Vagina (tissue), 2 donors: Measurements from ENCODE around the gene CDH19. TPM values are rescaled to one million over a fixed set of nuclear protein-coding genes. Genes with fewer than 3 reads are reported as not detected.

Experiments used
- DNase-seq, 2 donors: peaks; one replicate each; pipeline ENCODE4 v3.0.0-alpha.2; 2017; ENCODE audit errors: extremely low spot score in 2 of 2
- H3K27ac ChIP-seq: fragments of 200-600 bp; sonication (generic); one replicate; pipeline ENCODE4 v1.5.1; 2019
- H3K27me3 ChIP-seq: fragments of 200-600 bp; sonication (generic); one replicate; pipeline ENCODE4 v1.5.1; 2019
- H3K36me3 ChIP-seq, 2 donors: fragments of 200-600 bp; sonication (generic); one replicate each; pipeline ENCODE4 v1.5.1; 2017 to 2019
- H3K4me1 ChIP-seq: fragments of 200-600 bp; sonication (generic); one replicate; pipeline ENCODE4 v1.5.1; 2019
- H3K4me3 ChIP-seq, 2 donors: fragments of 200-600 bp; sonication (generic); 1 replicate in 1 of 2; 2 replicates in 1 of 2; pipeline ENCODE4 v1.5.1; 2016 to 2019
- H3K9me3 ChIP-seq: fragments of 200-600 bp; sonication (generic); one replicate; pipeline ENCODE4 v1.5.1; 2019
- POLR2A ChIP-seq, 2 donors: fragments of 450-650 bp; IDR thresholded peaks; one replicate each; pipeline ENCODE4 v1.6.1; 2017; ENCODE audit warnings: antibody characterized with exemption in 2 of 2, mild to moderate bottlenecking in 2 of 2, moderate library complexity in 2 of 2
- POLR2AphosphoS5 ChIP-seq, 2 donors: sonication (generic); formaldehyde crosslinking; IDR thresholded peaks; one replicate each; pipeline ENCODE4 v1.9.0; 2017; ENCODE audit warnings: antibody characterized with exemption in 2 of 2, mild to moderate bottlenecking in 2 of 2, low read depth in 1 of 2; ENCODE audit not compliant: insufficient read depth in 1 of 2
- intact Hi-C: fragments of 100-400 bp; cut with DNase I; formaldehyde crosslinking; loops from one replicate; pipeline ENCODE4 v1.15.1; 2023
- total RNA-seq: library from RNA; depleted of rRNA; stranded (reverse); fragments of >200 nt; gene quantifications from one replicate; pipeline ENCODE4 v1.2.3, GENCODE V29; 2016
- TF ChIP-seq, protein P1 (sequence below), 3 experiments: fragments of 450-650 bp in 2 of 3; fragments of 200-600 bp in 1 of 3; sonication (generic) in 1 of 3; IDR thresholded peaks; one replicate each; pipeline ENCODE4 v1.5.1; 2017 to 2019; ENCODE audit warnings: antibody characterized with exemption in 3 of 3, mild to moderate bottlenecking in 2 of 3, moderate library complexity in 2 of 3

The CDH19 gene
- total RNA-seq, 1 donor from 2014 or later: 18.2 TPM

DNA sequence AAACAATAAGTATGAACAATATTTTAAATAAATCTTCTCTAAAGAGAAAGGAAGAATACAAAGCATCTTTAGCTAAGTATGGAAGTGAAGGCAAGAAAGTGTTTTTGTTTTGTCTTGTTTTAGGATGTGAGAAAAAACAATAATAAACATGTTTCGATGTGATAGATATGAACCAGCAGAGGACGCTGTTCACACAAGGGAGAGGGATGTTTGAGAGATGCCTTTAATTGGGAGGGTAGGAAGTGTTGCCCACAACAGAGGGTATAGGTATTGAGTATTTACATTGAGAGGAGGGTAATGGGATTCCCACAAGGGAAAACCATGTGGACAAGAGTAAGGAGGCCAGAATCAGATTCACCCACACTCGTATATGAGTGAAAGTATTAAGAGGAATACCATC is 55.1 kb downstream of the CDH19 start:
- H3K9me3 ChIP-seq: no peaks in the 10 kb centered on the region
- H3K4me3 ChIP-seq: no peak overlapping the region
- H3K36me3 ChIP-seq: no peaks in the 10 kb centered on the region
- DNase-seq: no peak
- TF ChIP-seq POLR2AphosphoS5 (IDR thresholded peaks at IDR 0.05; ENCODE audit: insufficient read depth in 1 of 2, low read depth in 1 of 2) (no peak), POLR2A (IDR thresholded peaks at IDR 0.05) (no peak)
- TF ChIP-seq, protein P1, sequence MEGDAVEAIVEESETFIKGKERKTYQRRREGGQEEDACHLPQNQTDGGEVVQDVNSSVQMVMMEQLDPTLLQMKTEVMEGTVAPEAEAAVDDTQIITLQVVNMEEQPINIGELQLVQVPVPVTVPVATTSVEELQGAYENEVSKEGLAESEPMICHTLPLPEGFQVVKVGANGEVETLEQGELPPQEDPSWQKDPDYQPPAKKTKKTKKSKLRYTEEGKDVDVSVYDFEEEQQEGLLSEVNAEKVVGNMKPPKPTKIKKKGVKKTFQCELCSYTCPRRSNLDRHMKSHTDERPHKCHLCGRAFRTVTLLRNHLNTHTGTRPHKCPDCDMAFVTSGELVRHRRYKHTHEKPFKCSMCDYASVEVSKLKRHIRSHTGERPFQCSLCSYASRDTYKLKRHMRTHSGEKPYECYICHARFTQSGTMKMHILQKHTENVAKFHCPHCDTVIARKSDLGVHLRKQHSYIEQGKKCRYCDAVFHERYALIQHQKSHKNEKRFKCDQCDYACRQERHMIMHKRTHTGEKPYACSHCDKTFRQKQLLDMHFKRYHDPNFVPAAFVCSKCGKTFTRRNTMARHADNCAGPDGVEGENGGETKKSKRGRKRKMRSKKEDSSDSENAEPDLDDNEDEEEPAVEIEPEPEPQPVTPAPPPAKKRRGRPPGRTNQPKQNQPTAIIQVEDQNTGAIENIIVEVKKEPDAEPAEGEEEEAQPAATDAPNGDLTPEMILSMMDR (IDR thresholded peaks at IDR 0.05): no peak
- intact Hi-C loops: no loop called here
- no peaks in the 10 kb centered on the region for H3K4me1 ChIP-seq
- no peaks in the 10 kb centered on the region for H3K27me3 ChIP-seq
- H3K27ac ChIP-seq: no peak overlapping the region

DNA sequence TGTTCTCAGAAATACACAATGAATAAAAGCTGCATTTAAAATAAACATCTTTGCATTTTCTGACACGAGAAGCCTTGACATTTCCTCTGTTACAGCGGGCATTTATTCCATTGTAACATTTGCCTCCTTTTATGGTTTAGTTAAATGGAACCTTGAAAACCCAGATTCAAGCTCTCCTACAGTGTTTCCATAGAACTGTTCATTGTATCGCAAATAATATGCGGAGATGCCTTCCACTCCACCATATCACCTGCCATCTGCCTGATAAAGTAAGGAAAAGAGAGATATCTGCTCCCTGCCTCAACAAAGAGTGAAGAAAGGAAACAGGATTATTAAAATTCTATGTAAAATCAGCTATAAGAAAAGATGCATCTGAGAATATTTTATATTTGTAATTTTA is 69.8 kb downstream of the CDH19 start:
- intact Hi-C loops: no loop called here
- TF ChIP-seq POLR2A (IDR thresholded peaks at IDR 0.05) (no peak), POLR2AphosphoS5 (IDR thresholded peaks at IDR 0.05; ENCODE audit: insufficient read depth in 1 of 2, low read depth in 1 of 2) (no peak)
- TF ChIP-seq, protein P1 (IDR thresholded peaks at IDR 0.05): no peak
- no peak overlapping the region for H3K4me3 ChIP-seq
- H3K27ac ChIP-seq: no peak overlapping the region
- no peaks in the 10 kb centered on the region for H3K36me3 ChIP-seq
- H3K27me3 ChIP-seq: no peaks in the 10 kb centered on the region
- H3K4me1 ChIP-seq: no peaks in the 10 kb centered on the region
- H3K9me3 ChIP-seq: no peaks in the 10 kb centered on the region
- DNase-seq: no peak

DNA sequence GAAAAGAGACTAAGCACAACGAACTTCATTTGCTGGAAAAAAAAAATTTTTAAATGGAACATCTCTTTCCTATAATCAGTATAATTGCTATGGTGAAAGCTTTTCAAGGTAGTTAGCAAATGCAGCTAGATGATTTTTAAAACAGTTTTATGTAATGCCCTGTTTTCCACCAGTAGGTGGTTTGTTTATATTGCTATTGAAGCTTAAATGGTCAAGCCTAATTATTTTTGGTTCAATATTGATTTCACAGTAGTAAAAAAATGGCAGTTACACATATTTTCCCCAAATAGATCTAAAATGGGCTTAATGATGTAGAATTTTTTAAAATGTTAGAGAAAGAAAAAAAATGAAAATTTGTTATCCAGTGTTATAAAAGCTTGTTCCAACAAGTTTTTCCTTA is 70.2 kb downstream of the CDH19 start:
- H3K9me3 ChIP-seq: no peaks in the 10 kb centered on the region
- DNase-seq: no peak
- no peaks in the 10 kb centered on the region for H3K36me3 ChIP-seq
- H3K4me3 ChIP-seq: no peak overlapping the region
- TF ChIP-seq POLR2A (IDR thresholded peaks at IDR 0.05): no peak
- TF ChIP-seq POLR2AphosphoS5 (IDR thresholded peaks at IDR 0.05; ENCODE audit: insufficient read depth in 1 of 2, low read depth in 1 of 2): no peak
- TF ChIP-seq, protein P1 (IDR thresholded peaks at IDR 0.05): no peak
- H3K27me3 ChIP-seq: no peaks in the 10 kb centered on the region
- H3K4me1 ChIP-seq: no peaks in the 10 kb centered on the region
- intact Hi-C loops: no loop called here
- H3K27ac ChIP-seq: no peak overlapping the region

DNA sequence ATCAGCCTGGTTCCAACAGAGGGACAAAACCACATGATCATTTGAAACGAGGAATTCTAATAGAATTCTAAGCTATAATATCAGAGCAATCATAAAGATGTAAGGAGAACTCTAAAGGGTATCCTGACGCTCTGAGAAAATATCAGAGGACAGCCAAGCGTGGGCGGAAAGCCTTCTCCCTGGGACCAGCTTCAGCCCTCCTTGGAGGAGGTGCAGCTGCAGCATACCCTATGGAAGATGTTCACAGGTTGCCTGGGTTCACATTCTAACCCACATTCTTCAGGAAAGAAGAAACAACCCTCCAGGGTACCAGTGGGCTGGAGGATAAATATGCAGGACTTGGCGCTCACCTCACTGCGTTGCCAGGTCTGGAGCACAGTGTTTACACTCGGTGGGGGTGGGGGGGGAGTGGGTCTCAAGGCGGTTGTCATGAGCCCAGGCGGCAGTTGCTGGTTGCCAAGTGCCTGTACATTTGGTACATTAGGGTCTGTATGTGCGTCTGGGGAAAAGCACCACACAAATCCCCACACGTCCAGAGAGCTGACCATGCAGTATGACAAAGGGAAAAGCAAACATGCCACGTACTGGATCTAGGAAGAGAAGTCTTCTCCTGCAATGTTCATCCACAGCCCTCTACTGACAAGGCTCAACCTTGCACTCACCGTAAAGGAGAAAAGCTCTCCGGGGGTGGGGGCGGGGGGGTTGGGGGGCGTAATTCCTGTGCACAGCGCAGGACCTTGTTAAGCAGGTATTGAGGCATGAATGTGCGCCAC is 80.5 kb downstream of the CDH19 start:
- Histone ChIP-seq H3K4me3 (no peak overlapping the region), H3K27me3 (no peaks in the 10 kb centered on the region), H3K4me1 (no peaks in the 10 kb centered on the region), H3K9me3 (no peaks in the 10 kb centered on the region), H3K27ac (no peak overlapping the region), H3K36me3 (no peaks in the 10 kb centered on the region)
- no peak for DNase-seq
- TF ChIP-seq, protein P1 (IDR thresholded peaks at IDR 0.05): no peak
- TF ChIP-seq POLR2A (IDR thresholded peaks at IDR 0.05) (no peak), POLR2AphosphoS5 (IDR thresholded peaks at IDR 0.05; ENCODE audit: insufficient read depth in 1 of 2, low read depth in 1 of 2) (no peak)
- intact Hi-C loops: no loop called here

DNA sequence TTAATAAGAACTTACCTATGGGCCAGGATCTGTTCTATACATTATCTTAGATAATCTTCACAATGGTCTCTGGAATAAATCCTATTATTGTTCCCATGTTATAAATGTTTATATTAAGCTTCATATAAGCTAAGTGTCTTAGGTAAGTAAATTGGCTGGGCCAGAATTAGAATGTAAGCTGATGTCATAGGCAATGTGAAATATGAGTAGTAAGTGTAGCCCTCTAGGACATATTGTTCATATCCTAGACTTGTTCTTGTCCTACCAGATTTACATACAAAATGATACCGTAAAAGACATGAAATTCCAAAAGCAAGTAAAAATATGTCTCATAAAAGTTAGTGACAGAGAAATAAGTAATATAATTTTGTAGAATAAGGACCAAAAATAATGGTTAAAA is 89.9 kb downstream of the CDH19 start:
- H3K4me3 ChIP-seq: no peak overlapping the region
- H3K27ac ChIP-seq: no peak overlapping the region
- H3K4me1 ChIP-seq: no peaks in the 10 kb centered on the region
- no peaks in the 10 kb centered on the region for H3K27me3 ChIP-seq
- intact Hi-C loops: no loop called here
- no peaks in the 10 kb centered on the region for H3K36me3 ChIP-seq
- TF ChIP-seq, protein P1 (IDR thresholded peaks at IDR 0.05): no peak
- no peak for TF ChIP-seq POLR2A (IDR thresholded peaks at IDR 0.05)
- no peak for TF ChIP-seq POLR2AphosphoS5 (IDR thresholded peaks at IDR 0.05; ENCODE audit: insufficient read depth in 1 of 2, low read depth in 1 of 2)
- no peaks in the 10 kb centered on the region for H3K9me3 ChIP-seq
- no peak for DNase-seq
